ENCODE measurements around the gene APOL6.

APOL6 gene

GRCh38 chr22:35657571-35658312, 9.5 kb downstream of the APOL6 start:
- Histone ChIP-seq H2BK12ac (ENCODE audit: low read length) (no peak overlapping the region), H3K4ac (ENCODE audit: low read length) (peak overlapping the region; percentile 31), H3K79me1 (ENCODE audit: low read depth, low read length) (no peaks in the 10 kb centered on the region), H2AFZ (ENCODE audit: low read length) (no peak overlapping the region), H2BK120ac (ENCODE audit: low read depth, low read length) (no peak overlapping the region), H3K36me3 (replicated peaks in 1 of 2; ENCODE audit: control insufficient read depth in 2 of 2, insufficient read depth in 2 of 2, low read length in 2 of 2) (peaks cover 0 to 2% of the 10 kb centered on the region in 2 donors), H3K4me2 (ENCODE audit: insufficient read depth, low read length, poor library complexity, severe bottlenecking) (no peak overlapping the region), H2AK5ac (ENCODE audit: low read depth, low read length) (no peak overlapping the region), H3K18ac (ENCODE audit: low read length) (no peak overlapping the region), H3K9ac (ENCODE audit: low read depth, low read length, poor library complexity) (no peak overlapping the region), H3K4me3 (ENCODE audit: low read length in 2 of 2) (no peak overlapping the region), H3K23ac (ENCODE audit: low read depth, low read length, poor library complexity) (peak overlapping the region; percentile 25), H3K9me3 (replicated peaks in 1 of 2; ENCODE audit: control insufficient read depth in 2 of 2, insufficient read depth in 1 of 2, low read depth in 1 of 2, low read length in 2 of 2) (no peaks in the 10 kb centered on the region), H3K27me3 (ENCODE audit: control insufficient read depth in 3 of 3, insufficient read depth in 3 of 3, low read depth in 1 of 3, low read length in 3 of 3) (no peaks in the 10 kb centered on the region), H3K14ac (ENCODE audit: low read length) (no peak overlapping the region), H4K91ac (ENCODE audit: low read depth, low read length, poor library complexity) (no peak overlapping the region), H4K8ac (ENCODE audit: low read depth, low read length) (no peak overlapping the region), H3K27ac (replicated peaks; ENCODE audit: low read length) (no peak overlapping the region), H2BK5ac (ENCODE audit: low read length) (peak overlapping the region; percentile 60), H2BK15ac (ENCODE audit: low read length) (no peak overlapping the region), H3K4me1 (ENCODE audit: control insufficient read depth in 2 of 2, insufficient read depth in 1 of 2, low read depth in 1 of 2, low read length in 2 of 2) (no peaks in the 10 kb centered on the region)
- no CpG with 5 or more reads among the region's 5 CpGs for WGBS, 2 donors (ENCODE audit: extremely low coverage in 2 of 2, insufficient read length in 2 of 2, insufficient replicate concordance in 1 of 2)
- DNase-seq (ENCODE audit: low spot score) = no peak

- Histone ChIP-seq H3K18ac (ENCODE audit: low read length) (no peak overlapping the region), H3K27ac (replicated peaks; ENCODE audit: low read length) (no peak overlapping the region), H3K23ac (ENCODE audit: low read depth, low read length, poor library complexity) (no peak overlapping the region), H3K14ac (ENCODE audit: low read length) (no peak overlapping the region), H3K4me1 (ENCODE audit: control insufficient read depth in 2 of 2, insufficient read depth in 1 of 2, low read depth in 1 of 2, low read length in 2 of 2) (no peaks in the 10 kb centered on the region), H3K4me2 (ENCODE audit: insufficient read depth, low read length, poor library complexity, severe bottlenecking) (no peak overlapping the region), H2BK12ac (ENCODE audit: low read length) (no peak overlapping the region), H2BK120ac (ENCODE audit: low read depth, low read length) (no peak overlapping the region), H2AFZ (ENCODE audit: low read length) (no peak overlapping the region), H3K4me3 (ENCODE audit: low read length in 2 of 2) (no peak overlapping the region), H3K36me3 (replicated peaks in 1 of 2; ENCODE audit: control insufficient read depth in 2 of 2, insufficient read depth in 2 of 2, low read length in 2 of 2) (peaks cover 0 to 2% of the 10 kb centered on the region in 2 donors), H3K9me3 (replicated peaks in 1 of 2; ENCODE audit: control insufficient read depth in 2 of 2, insufficient read depth in 1 of 2, low read depth in 1 of 2, low read length in 2 of 2) (peaks cover 0 to 6% of the 10 kb centered on the region in 2 donors), H2BK5ac (ENCODE audit: low read length) (no peak overlapping the region), H2AK5ac (ENCODE audit: low read depth, low read length) (no peak overlapping the region), H3K9ac (ENCODE audit: low read depth, low read length, poor library complexity) (no peak overlapping the region), H3K4ac (ENCODE audit: low read length) (no peak overlapping the region), H2BK15ac (ENCODE audit: low read length) (no peak overlapping the region), H4K91ac (ENCODE audit: low read depth, low read length, poor library complexity) (no peak overlapping the region), H3K79me1 (ENCODE audit: low read depth, low read length) (no peaks in the 10 kb centered on the region), H3K27me3 (ENCODE audit: control insufficient read depth in 3 of 3, insufficient read depth in 3 of 3, low read depth in 1 of 3, low read length in 3 of 3) (no peaks in the 10 kb centered on the region), H4K8ac (ENCODE audit: low read depth, low read length) (no peak overlapping the region)
- no CpG with 5 or more reads among the region's 2 CpGs for WGBS, 2 donors (ENCODE audit: extremely low coverage in 2 of 2, insufficient read length in 2 of 2, insufficient replicate concordance in 1 of 2)
- no peak for DNase-seq (ENCODE audit: low spot score)
Observed at GRCh38 chr22:35660291-35661127, 12.3 kb downstream of the APOL6 start.

- no peak overlapping the region for H4K91ac ChIP-seq (ENCODE audit: low read depth, low read length, poor library complexity)
- H3K27ac ChIP-seq (replicated peaks; ENCODE audit: low read length) = no peak overlapping the region
- H3K4me1 ChIP-seq (ENCODE audit: control insufficient read depth in 2 of 2, insufficient read depth in 1 of 2, low read depth in 1 of 2, low read length in 2 of 2) = no peaks in the 10 kb centered on the region
- no peak overlapping the region for H4K8ac ChIP-seq (ENCODE audit: low read depth, low read length)
- no peaks in the 10 kb centered on the region for H3K79me1 ChIP-seq (ENCODE audit: low read depth, low read length)
- H2BK120ac ChIP-seq (ENCODE audit: low read depth, low read length) = no peak overlapping the region
- no peak overlapping the region for H2AFZ ChIP-seq (ENCODE audit: low read length)
- H3K9ac ChIP-seq (ENCODE audit: low read depth, low read length, poor library complexity) = no peak overlapping the region
- peaks cover 0 to 7% of the 10 kb centered on the region in 2 donors for H3K9me3 ChIP-seq (replicated peaks in 1 of 2; ENCODE audit: control insufficient read depth in 2 of 2, insufficient read depth in 1 of 2, low read depth in 1 of 2, low read length in 2 of 2)
- H3K18ac ChIP-seq (ENCODE audit: low read length) = no peak overlapping the region
- no peak overlapping the region for H2BK5ac ChIP-seq (ENCODE audit: low read length)
- no peak overlapping the region for H2AK5ac ChIP-seq (ENCODE audit: low read depth, low read length)
- no peak overlapping the region for H3K4me3 ChIP-seq (ENCODE audit: low read length in 2 of 2)
- WGBS, 2 donors (ENCODE audit: extremely low coverage in 2 of 2, insufficient read length in 2 of 2, insufficient replicate concordance in 1 of 2) = no CpG with 5 or more reads among the region's 2 CpGs
- no peak overlapping the region for H3K4me2 ChIP-seq (ENCODE audit: insufficient read depth, low read length, poor library complexity, severe bottlenecking)
- no peak overlapping the region for H2BK12ac ChIP-seq (ENCODE audit: low read length)
- no peak overlapping the region for H3K23ac ChIP-seq (ENCODE audit: low read depth, low read length, poor library complexity)
- H3K36me3 ChIP-seq (replicated peaks in 1 of 2; ENCODE audit: control insufficient read depth in 2 of 2, insufficient read depth in 2 of 2, low read length in 2 of 2) = no peaks in the 10 kb centered on the region
- no peak for DNase-seq (ENCODE audit: low spot score)
- H3K14ac ChIP-seq (ENCODE audit: low read length) = no peak overlapping the region
- no peak overlapping the region for H2BK15ac ChIP-seq (ENCODE audit: low read length)
- no peaks in the 10 kb centered on the region for H3K27me3 ChIP-seq (ENCODE audit: control insufficient read depth in 3 of 3, insufficient read depth in 3 of 3, low read depth in 1 of 3, low read length in 3 of 3)
- no peak overlapping the region for H3K4ac ChIP-seq (ENCODE audit: low read length)
Observed at GRCh38 chr22:35661464-35661863, 13.2 kb downstream of the APOL6 start.

GRCh38 chr22:35662914-35663313, 14.7 kb downstream of the APOL6 start:
- no peak overlapping the region for H2BK12ac ChIP-seq (ENCODE audit: low read length)
- H2BK15ac ChIP-seq (ENCODE audit: low read length) = no peak overlapping the region
- H3K4me1 ChIP-seq (ENCODE audit: control insufficient read depth in 2 of 2, insufficient read depth in 1 of 2, low read depth in 1 of 2, low read length in 2 of 2) = no peaks in the 10 kb centered on the region
- H3K79me1 ChIP-seq (ENCODE audit: low read depth, low read length) = no peaks in the 10 kb centered on the region
- H3K23ac ChIP-seq (ENCODE audit: low read depth, low read length, poor library complexity) = no peak overlapping the region
- no CpG with 5 or more reads among the region's 2 CpGs for WGBS, 2 donors (ENCODE audit: extremely low coverage in 2 of 2, insufficient read length in 2 of 2, insufficient replicate concordance in 1 of 2)
- no peak overlapping the region for H4K8ac ChIP-seq (ENCODE audit: low read depth, low read length)
- no peak overlapping the region for H3K9ac ChIP-seq (ENCODE audit: low read depth, low read length, poor library complexity)
- no peak overlapping the region for H3K4ac ChIP-seq (ENCODE audit: low read length)
- H2AFZ ChIP-seq (ENCODE audit: low read length) = no peak overlapping the region
- H3K9me3 ChIP-seq (replicated peaks in 1 of 2; ENCODE audit: control insufficient read depth in 2 of 2, insufficient read depth in 1 of 2, low read depth in 1 of 2, low read length in 2 of 2) = peaks cover 0 to 15% of the 10 kb centered on the region in 2 donors
- H2AK5ac ChIP-seq (ENCODE audit: low read depth, low read length) = no peak overlapping the region
- no peak overlapping the region for H3K18ac ChIP-seq (ENCODE audit: low read length)
- no peak for DNase-seq (ENCODE audit: low spot score)
- no peak overlapping the region for H2BK5ac ChIP-seq (ENCODE audit: low read length)
- no peak overlapping the region for H3K4me3 ChIP-seq (ENCODE audit: low read length in 2 of 2)
- H4K91ac ChIP-seq (ENCODE audit: low read depth, low read length, poor library complexity) = no peak overlapping the region
- no peak overlapping the region for H3K4me2 ChIP-seq (ENCODE audit: insufficient read depth, low read length, poor library complexity, severe bottlenecking)
- no peak overlapping the region for H3K14ac ChIP-seq (ENCODE audit: low read length)
- no peak overlapping the region for H3K27ac ChIP-seq (replicated peaks; ENCODE audit: low read length)
- no peak overlapping the region for H2BK120ac ChIP-seq (ENCODE audit: low read depth, low read length)
- no peaks in the 10 kb centered on the region for H3K36me3 ChIP-seq (replicated peaks in 1 of 2; ENCODE audit: control insufficient read depth in 2 of 2, insufficient read depth in 2 of 2, low read length in 2 of 2)
- no peaks in the 10 kb centered on the region for H3K27me3 ChIP-seq (ENCODE audit: control insufficient read depth in 3 of 3, insufficient read depth in 3 of 3, low read depth in 1 of 3, low read length in 3 of 3)
